Endothelial cell of umbilical vein (primary cell): ENCODE results near the gene CACHD1. TPM values are rescaled to one million over a fixed set of nuclear protein-coding genes. Genes with fewer than 3 reads are reported as not detected.

Experiments used
- BruUV-seq: library from RNA; stranded (reverse); fragments of 400-500 nt; replicated peaks from 2 replicates; lab custom pipeline; 2021; lab: Mats Ljungman, UMichigan
- CTCF ChIA-PET: fragments of 300-600, 350-600 bp; sonication (Branson Sonifier 250); formaldehyde crosslinking; loops from one replicate; lab custom pipeline; 2021; ENCODE audit warnings: antibody characterized with exemption, inconsistent platforms; lab: Charles Lee
- POLR2A ChIA-PET: fragments of 300-600, 350-600 bp; sonication (Branson Sonifier 250); formaldehyde crosslinking; loops from one replicate; lab custom pipeline; 2021; ENCODE audit warnings: antibody characterized with exemption, inconsistent platforms; lab: Charles Lee
- DNase-seq: peaks from one replicate; pipeline ENCODE4 v3.0.0-alpha.2; 2011; ENCODE audit warnings: low read depth, low spot score
- FAIRE-seq: peaks from 2 replicates; lab custom pipeline; 2011; peaks lifted over from hg19 to GRCh38; lab: Jason Lieb, UNC
- H2AFZ ChIP-seq: 2 replicates; pipeline ENCODE4 v1.6.0; 2012; ENCODE audit warnings: low read depth, low read length, control low read depth, inconsistent platforms
- H3K27ac ChIP-seq: 2 replicates; pipeline ENCODE4 v1.5.1; 2011; ENCODE audit warnings: low read depth, mild to moderate bottlenecking, control low read depth, low read length, moderate library complexity; ENCODE audit not compliant: insufficient read depth
- H3K27me3 ChIP-seq, 2 experiments: 2 replicates each; pipeline versions ENCODE4 v1.6.0 to v1.6.1; 2011; ENCODE audit warnings: low read length in 2 of 2, mixed read lengths in 1 of 2; ENCODE audit not compliant: control insufficient read depth in 2 of 2, insufficient read depth in 2 of 2
- H3K36me3 ChIP-seq, 2 experiments: 2 replicates in 1 of 2; 3 replicates in 1 of 2; pipeline ENCODE4 v1.5.1; 2011; ENCODE audit warnings: low read length in 2 of 2, mild to moderate bottlenecking in 1 of 2, moderate library complexity in 1 of 2; ENCODE audit not compliant: control insufficient read depth in 2 of 2, insufficient read depth in 2 of 2; ENCODE audit errors: extremely low read depth in 1 of 2
- H3K4me1 ChIP-seq: 3 replicates; pipeline ENCODE4 v1.5.1; 2011; ENCODE audit warnings: mild to moderate bottlenecking, low read length; ENCODE audit not compliant: control insufficient read depth, insufficient read depth; ENCODE audit errors: extremely low read depth
- H3K4me2 ChIP-seq: 2 replicates; pipeline ENCODE4 v1.6.1; 2011; ENCODE audit warnings: low read length, control low read depth, mixed read lengths; ENCODE audit not compliant: insufficient read depth
- H3K4me3 ChIP-seq, 3 experiments: fragments of 200-600 bp in 1 of 3; sonication (generic), shearing (Covaris generic) in 1 of 3; replicated peaks in 1 of 3; 2 replicates each; pipeline ENCODE4 v1.5.1; 2011 to 2016; ENCODE audit warnings: control low read depth in 3 of 3, low read length in 3 of 3, mild to moderate bottlenecking in 2 of 3, inconsistent platforms in 1 of 3, low read depth in 1 of 3, moderate library complexity in 1 of 3; ENCODE audit not compliant: insufficient read depth in 1 of 3
- H3K79me2 ChIP-seq: 2 replicates; pipeline ENCODE4 v1.6.0; 2012; ENCODE audit warnings: low read length, inconsistent platforms; ENCODE audit not compliant: control insufficient read depth, insufficient read depth
- H3K9ac ChIP-seq: replicated peaks from 2 replicates; pipeline ENCODE3; 2011; ENCODE audit warnings: low read length, control low read depth; ENCODE audit not compliant: insufficient read depth; ENCODE audit errors: extremely low read depth
- H3K9me1 ChIP-seq: replicated peaks from 3 replicates; pipeline ENCODE4 v1.6.0; 2011; ENCODE audit warnings: mild to moderate bottlenecking, low read length; ENCODE audit not compliant: control insufficient read depth, insufficient read depth; ENCODE audit errors: extremely low read depth
- H3K9me3 ChIP-seq: replicated peaks from 2 replicates; pipeline ENCODE4 v1.5.1; 2012; ENCODE audit warnings: low read length, inconsistent platforms; ENCODE audit not compliant: control insufficient read depth, insufficient read depth
- H4K20me1 ChIP-seq: replicated peaks from 2 replicates; pipeline ENCODE3; 2011; ENCODE audit warnings: mild to moderate bottlenecking, low read length; ENCODE audit not compliant: control insufficient read depth, insufficient read depth; ENCODE audit errors: extremely low read depth
- EZH2 ChIP-seq: IDR thresholded peaks from 2 replicates; pipeline ENCODE4 v1.6.1; 2012; ENCODE audit warnings: borderline replicate concordance, low read depth, mild to moderate bottlenecking, moderate library complexity, low read length, inconsistent platforms; ENCODE audit not compliant: severe bottlenecking
- FOS ChIP-seq: IDR thresholded peaks from 2 replicates; pipeline ENCODE4 v1.6.1; 2011; ENCODE audit warnings: mild to moderate bottlenecking, low read length, moderate library complexity, borderline replicate concordance; ENCODE audit not compliant: insufficient read depth
- GATA2 ChIP-seq: IDR thresholded peaks from 2 replicates; pipeline ENCODE4 v1.7.0; 2011; ENCODE audit warnings: low read depth, mild to moderate bottlenecking, moderate library complexity, mixed read lengths, low read length; ENCODE audit not compliant: insufficient read length, insufficient read depth
- MAX ChIP-seq: IDR thresholded peaks from 2 replicates; pipeline ENCODE4 v1.6.1; 2011; ENCODE audit not compliant: insufficient read depth, insufficient read length
- MYC ChIP-seq: IDR thresholded peaks from one replicate; pipeline ENCODE4 v1.6.1; 2011; ENCODE audit warnings: mild to moderate bottlenecking, low read depth, low read length
- POLR2A ChIP-seq: IDR thresholded peaks from 2 replicates; pipeline ENCODE4 v1.6.1; 2012; ENCODE audit warnings: low read depth, mild to moderate bottlenecking, control low read depth, low read length
- POLR2AphosphoS5 ChIP-seq: IDR thresholded peaks from 2 replicates; pipeline ENCODE4 v1.6.1; 2012; ENCODE audit warnings: low read depth, mild to moderate bottlenecking, control low read depth, low read length, moderate library complexity; ENCODE audit not compliant: insufficient read depth
- dilution Hi-C: fragments of 300-500 bp; cut with MboI; formaldehyde crosslinking; loops from one replicate; pipeline ENCODE4 v1.15.0; 2019; ENCODE audit warnings: low sequenced_read_pairs; ENCODE audit not compliant: extremely low pct_ligation_motif_present
- intact Hi-C: fragments of 100-400 bp; cut with micrococcal nuclease; formaldehyde crosslinking; loops from one replicate; pipeline ENCODE4 v1.10.0; 2022
- polyA plus RNA-seq, 4 experiments: library from polyadenylated mRNA; depleted of rRNA in 3 of 4; stranded (reverse) in 3 of 4; unstranded in 1 of 4; fragments of >200 nt; gene quantifications; 2 replicates each; pipeline versions ENCODE4 v1.2.1 to v1.2.3, GENCODE V29; 2011 to 2012; ENCODE audit warnings: missing spikeins in 1 of 4
- total RNA-seq: library from RNA; stranded (reverse); gene quantifications from 2 replicates; pipeline ENCODE4 v1.2.3, GENCODE V29; 2021
- TF ChIP-seq, protein P1 (sequence below), 2 donors: IDR thresholded peaks; 1 replicate in 1 of 2; 2 replicates in 1 of 2; pipeline ENCODE4 v1.5.1; 2011; ENCODE audit warnings: low read length in 2 of 2, mild to moderate bottlenecking in 2 of 2, moderate library complexity in 2 of 2, control low read depth in 1 of 2, inconsistent platforms in 1 of 2, low read depth in 1 of 2; ENCODE audit not compliant: insufficient read depth in 1 of 2; ENCODE audit errors: extremely low read depth in 1 of 2

Gene CACHD1
- total and polyA plus RNA-seq, 2 donors (not counting 3 experiments of a cell fraction or from before 2014, with no cell fraction given): 3.6 to 9.3 TPM

DNA sequence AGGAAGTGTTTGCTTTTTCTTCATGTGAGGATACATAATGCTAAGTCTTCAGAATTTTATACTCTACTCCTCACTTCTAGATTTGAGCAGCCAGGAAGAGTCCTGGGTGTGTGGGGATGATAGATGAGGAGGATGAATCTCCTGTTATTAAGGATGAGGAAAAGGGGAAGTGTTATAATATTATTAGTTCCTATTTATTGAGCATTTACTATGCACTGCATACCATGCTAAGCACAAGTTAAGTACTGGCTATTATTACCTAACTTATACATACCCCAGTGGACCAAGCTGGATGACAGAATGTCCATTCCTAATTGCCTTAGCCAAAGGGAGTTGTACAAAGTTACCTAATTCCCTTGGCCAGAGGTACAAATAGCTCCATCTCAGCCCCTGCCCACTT lies 19.8 kb downstream of the CACHD1 start:
- Histone ChIP-seq H3K4me2 (no peak overlapping the region), H3K9me1 (no peaks in the 10 kb centered on the region), H3K27ac (no peak overlapping the region), H4K20me1 (no peaks in the 10 kb centered on the region), H2AFZ (no peak overlapping the region), H3K4me1 (peaks cover 6% of the 10 kb centered on the region), H3K27me3 (no peaks in the 10 kb centered on the region), H3K4me3 (no peak overlapping the region), H3K9me3 (no peaks in the 10 kb centered on the region), H3K36me3 (no peaks in the 10 kb centered on the region), H3K79me2 (no peaks in the 10 kb centered on the region), H3K9ac (no peak overlapping the region)
- ChIA-PET POLR2A (no interaction called here), CTCF (interaction anchor here (1.4 kb wide), 1 partner anchor 8 kb away, joined by 3 read pairs; no protein-coding TSS in a partner anchor)
- no peak for DNase-seq
- BruUV-seq: no TSS peak
- no peak for TF ChIP-seq GATA2
- TF ChIP-seq MYC: no peak
- no peak for TF ChIP-seq EZH2
- TF ChIP-seq MAX: no peak
- TF ChIP-seq FOS: no peak
- no peak for TF ChIP-seq POLR2AphosphoS5
- TF ChIP-seq, protein P1, sequence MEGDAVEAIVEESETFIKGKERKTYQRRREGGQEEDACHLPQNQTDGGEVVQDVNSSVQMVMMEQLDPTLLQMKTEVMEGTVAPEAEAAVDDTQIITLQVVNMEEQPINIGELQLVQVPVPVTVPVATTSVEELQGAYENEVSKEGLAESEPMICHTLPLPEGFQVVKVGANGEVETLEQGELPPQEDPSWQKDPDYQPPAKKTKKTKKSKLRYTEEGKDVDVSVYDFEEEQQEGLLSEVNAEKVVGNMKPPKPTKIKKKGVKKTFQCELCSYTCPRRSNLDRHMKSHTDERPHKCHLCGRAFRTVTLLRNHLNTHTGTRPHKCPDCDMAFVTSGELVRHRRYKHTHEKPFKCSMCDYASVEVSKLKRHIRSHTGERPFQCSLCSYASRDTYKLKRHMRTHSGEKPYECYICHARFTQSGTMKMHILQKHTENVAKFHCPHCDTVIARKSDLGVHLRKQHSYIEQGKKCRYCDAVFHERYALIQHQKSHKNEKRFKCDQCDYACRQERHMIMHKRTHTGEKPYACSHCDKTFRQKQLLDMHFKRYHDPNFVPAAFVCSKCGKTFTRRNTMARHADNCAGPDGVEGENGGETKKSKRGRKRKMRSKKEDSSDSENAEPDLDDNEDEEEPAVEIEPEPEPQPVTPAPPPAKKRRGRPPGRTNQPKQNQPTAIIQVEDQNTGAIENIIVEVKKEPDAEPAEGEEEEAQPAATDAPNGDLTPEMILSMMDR (IDR thresholded peaks at IDR 0.05; ENCODE audit: extremely low read depth in 1 of 2, insufficient read depth in 1 of 2, low read depth in 1 of 2, low read length in 2 of 2): no peak
- TF ChIP-seq POLR2A: no peak
- no peak for FAIRE-seq
- dilution Hi-C loops (no loop called here), intact Hi-C loops (no loop called here)
